Trophoblast cell (in vitro differentiated cells and primary cell): Measurements from ENCODE around the gene GSN.

Experiments used
- DNase-seq, 2 donors: peaks; one replicate each; pipeline ENCODE4 v3.0.0-alpha.2; 2016
- H2AFZ ChIP-seq: 2 replicates; pipeline ENCODE4 v1.6.1; 2013; ENCODE audit warnings: low read length, moderate library complexity, mild to moderate bottlenecking; ENCODE audit not compliant: insufficient read depth, poor library complexity
- H2AK5ac ChIP-seq: 2 replicates; pipeline ENCODE4 v1.6.1; 2013; ENCODE audit warnings: mild to moderate bottlenecking, low read length
- H2BK120ac ChIP-seq: 2 replicates; pipeline ENCODE4 v1.6.1; 2013; ENCODE audit warnings: low read length, mild to moderate bottlenecking, moderate library complexity; ENCODE audit not compliant: insufficient read depth, poor library complexity
- H2BK12ac ChIP-seq: 2 replicates; pipeline ENCODE4 v1.6.1; 2013; ENCODE audit warnings: mild to moderate bottlenecking, low read length, moderate library complexity
- H2BK5ac ChIP-seq: 2 replicates; pipeline ENCODE4 v1.6.1; 2013; ENCODE audit warnings: low read length, low read depth, moderate library complexity, mild to moderate bottlenecking; ENCODE audit not compliant: poor library complexity
- H3K14ac ChIP-seq: 2 replicates; pipeline ENCODE4 v1.6.1; 2013; ENCODE audit warnings: mild to moderate bottlenecking, low read length
- H3K18ac ChIP-seq: 2 replicates; pipeline ENCODE4 v1.6.1; 2013; ENCODE audit warnings: mild to moderate bottlenecking, low read length
- H3K23ac ChIP-seq: 2 replicates; pipeline ENCODE4 v1.6.1; 2013; ENCODE audit warnings: low read length
- H3K27ac ChIP-seq: 2 replicates; pipeline ENCODE4 v1.5.1; 2013; ENCODE audit warnings: low read depth, mild to moderate bottlenecking, inconsistent platforms, low read length, moderate library complexity
- H3K27me3 ChIP-seq: 2 replicates; pipeline ENCODE4 v1.6.1; 2013; ENCODE audit warnings: inconsistent platforms, mild to moderate bottlenecking, low read length, moderate library complexity; ENCODE audit not compliant: insufficient read depth
- H3K36me3 ChIP-seq, 2 experiments: 1 replicate in 1 of 2; 2 replicates in 1 of 2; pipeline ENCODE4 v1.6.1; 2013; ENCODE audit warnings: low read length in 2 of 2, mild to moderate bottlenecking in 2 of 2, moderate library complexity in 1 of 2; ENCODE audit not compliant: insufficient read depth in 2 of 2, control insufficient read depth in 1 of 2
- H3K4ac ChIP-seq: 2 replicates; pipeline ENCODE4 v1.6.1; 2013; ENCODE audit warnings: low read depth, mild to moderate bottlenecking, low read length, moderate library complexity
- H3K4me1 ChIP-seq, 2 experiments: 1 replicate in 1 of 2; 2 replicates in 1 of 2; pipeline ENCODE4 v1.6.1; 2013; ENCODE audit warnings: low read length in 2 of 2, mild to moderate bottlenecking in 2 of 2, moderate library complexity in 1 of 2; ENCODE audit not compliant: insufficient read depth in 2 of 2, control insufficient read depth in 1 of 2
- H3K4me2 ChIP-seq: 2 replicates; pipeline ENCODE4 v1.6.1; 2013; ENCODE audit warnings: inconsistent platforms, mild to moderate bottlenecking, low read length, moderate library complexity
- H3K4me3 ChIP-seq: 2 replicates; pipeline ENCODE4 v1.5.1; 2013; ENCODE audit warnings: mild to moderate bottlenecking, low read depth, low read length, inconsistent platforms
- H3K79me1 ChIP-seq: one replicate; pipeline ENCODE4 v1.6.1; 2013; ENCODE audit warnings: low read length
- H3K79me2 ChIP-seq: 2 replicates; pipeline ENCODE4 v1.6.1; 2013; ENCODE audit warnings: low read length, mild to moderate bottlenecking; ENCODE audit not compliant: control insufficient read depth, insufficient read depth, poor library complexity
- H3K9ac ChIP-seq: 2 replicates; pipeline ENCODE4 v1.6.1; 2013; ENCODE audit warnings: mild to moderate bottlenecking, low read length
- H3K9me3 ChIP-seq: 2 replicates; pipeline ENCODE4 v1.6.1; 2013; ENCODE audit warnings: low read depth, mild to moderate bottlenecking, control low read depth, inconsistent platforms, low read length; ENCODE audit not compliant: insufficient read depth
- H4K12ac ChIP-seq: 2 replicates; pipeline ENCODE4 v1.6.1; 2013; ENCODE audit warnings: low read depth, mild to moderate bottlenecking, low read length, moderate library complexity
- H4K8ac ChIP-seq: 2 replicates; pipeline ENCODE4 v1.6.1; 2013; ENCODE audit warnings: low read depth, mild to moderate bottlenecking, low read length, moderate library complexity
- H4K91ac ChIP-seq: one replicate; pipeline ENCODE4 v1.6.1; 2013; ENCODE audit warnings: low read depth, mild to moderate bottlenecking, low read length, moderate library complexity
- WGBS: extraction: QIAGEN DNeasy Blood & Tissue Kit; methylation state at CpG from one replicate; pipeline ENCODE4 v1.1.7; 2013; ENCODE audit warnings: missing lambda C conversion rate; ENCODE audit not compliant: insufficient read length, insufficient coverage; ENCODE audit errors: extremely low coverage; 5-methylcytosine and 5-hydroxymethylcytosine counted together

Gene GSN

DNA sequence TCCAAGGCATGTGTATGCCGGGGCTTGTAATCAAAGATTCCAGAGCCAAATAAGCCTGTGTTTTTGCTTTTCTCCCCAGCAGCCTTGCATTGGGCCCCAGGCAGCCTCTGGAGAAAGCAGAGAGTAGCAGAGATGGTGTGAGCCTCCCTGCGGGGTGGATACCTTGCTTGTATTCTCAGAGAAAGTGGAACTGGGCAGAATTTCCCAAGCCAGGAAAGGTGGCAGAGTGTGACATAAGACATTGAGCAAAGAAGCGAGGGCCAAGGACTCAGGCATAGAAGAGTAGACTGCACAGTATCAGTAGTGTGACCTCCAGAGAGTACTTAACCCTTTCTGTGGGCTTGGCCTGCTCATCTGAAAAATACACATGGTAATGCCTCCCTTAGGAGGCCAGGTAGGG, 1.6 kb upstream of the GSN start:
- H3K14ac ChIP-seq, result no peak overlapping the region
- H3K4me3 ChIP-seq, result no peak overlapping the region
- H2BK120ac ChIP-seq, result no peak overlapping the region
- peaks cover 16% of the 10 kb centered on the region for H3K79me1 ChIP-seq
- H3K9me3 ChIP-seq, result peaks cover 4% of the 10 kb centered on the region
- no peak overlapping the region for H3K27ac ChIP-seq
- no peak overlapping the region for H2AK5ac ChIP-seq
- H3K36me3 ChIP-seq, result no peaks in the 10 kb centered on the region
- no peak overlapping the region for H3K18ac ChIP-seq
- H4K8ac ChIP-seq, result no peak overlapping the region
- no peak overlapping the region for H3K23ac ChIP-seq
- H3K4me1 ChIP-seq, result peaks cover 23 to 35% of the 10 kb centered on the region in 2 experiments
- H3K79me2 ChIP-seq, result peaks cover 5% of the 10 kb centered on the region
- no peak overlapping the region for H4K91ac ChIP-seq
- no peak overlapping the region for H3K9ac ChIP-seq
- no peak overlapping the region for H4K12ac ChIP-seq
- no peak overlapping the region for H2AFZ ChIP-seq
- no peak overlapping the region for H3K4me2 ChIP-seq
- H2BK12ac ChIP-seq, result no peak overlapping the region
- no peaks in the 10 kb centered on the region for H3K27me3 ChIP-seq
- H2BK5ac ChIP-seq, result no peak overlapping the region
- no CpG with 5 or more reads among the region's 3 CpGs for WGBS
- no peak for DNase-seq
- no peak overlapping the region for H3K4ac ChIP-seq

- Histone ChIP-seq H3K9ac (no peak overlapping the region), H3K4me3 (no peak overlapping the region), H3K4ac (no peak overlapping the region), H3K79me2 (peaks cover 5% of the 10 kb centered on the region), H3K23ac (no peak overlapping the region), H2BK120ac (no peak overlapping the region), H4K91ac (no peak overlapping the region), H4K8ac (no peak overlapping the region), H3K9me3 (peaks cover 4% of the 10 kb centered on the region), H2AFZ (no peak overlapping the region), H3K4me1 (peaks cover 22 to 38% of the 10 kb centered on the region in 2 experiments), H3K4me2 (peak overlapping the region; percentile 96), H3K18ac (no peak overlapping the region), H2BK5ac (no peak overlapping the region), H3K27ac (no peak overlapping the region), H2BK12ac (no peak overlapping the region), H3K79me1 (peaks cover 16% of the 10 kb centered on the region), H2AK5ac (no peak overlapping the region), H3K14ac (no peak overlapping the region), H3K36me3 (no peaks in the 10 kb centered on the region), H3K27me3 (no peaks in the 10 kb centered on the region), H4K12ac (no peak overlapping the region)
- no CpG with 5 or more reads among the region's 18 CpGs for WGBS
- no peak for DNase-seq
Measured at GRCh38 chr9:121266906-121267650, 884 bp upstream of the GSN start.

- H3K27me3 ChIP-seq, result no peaks in the 10 kb centered on the region
- peak overlapping the region; percentile 30 for H3K27ac ChIP-seq
- peak overlapping the region; percentile 59 for H2BK12ac ChIP-seq
- no CpG with 5 or more reads among the region's 5 CpGs for WGBS
- peaks cover 5% of the 10 kb centered on the region for H3K79me2 ChIP-seq
- H3K36me3 ChIP-seq, result no peaks in the 10 kb centered on the region
- peak in 1 of 2 donors; percentile 45 for DNase-seq
- peak overlapping the region; percentile 35 for H3K18ac ChIP-seq
- H3K79me1 ChIP-seq, result peaks cover 18% of the 10 kb centered on the region
- H3K9ac ChIP-seq, result peak overlapping the region; percentile 75
- H3K4ac ChIP-seq, result peak overlapping the region; percentile 2
- H3K4me1 ChIP-seq, result peaks cover 25 to 41% of the 10 kb centered on the region in 2 experiments
- H3K4me2 ChIP-seq, result peak overlapping the region; percentile 97
- peak overlapping the region; percentile 85 for H3K4me3 ChIP-seq
- peak overlapping the region; percentile 64 for H4K8ac ChIP-seq
- peak overlapping the region; percentile 4 for H2AFZ ChIP-seq
- peak overlapping the region; percentile 55 for H2BK5ac ChIP-seq
- H4K12ac ChIP-seq, result peak overlapping the region; percentile 67
- H3K23ac ChIP-seq, result no peak overlapping the region
- peaks cover 4% of the 10 kb centered on the region for H3K9me3 ChIP-seq
- H3K14ac ChIP-seq, result peak overlapping the region; percentile 89
- H4K91ac ChIP-seq, result peak overlapping the region; percentile 42
- peak overlapping the region; percentile 73 for H2BK120ac ChIP-seq
- peak overlapping the region; percentile 10 for H2AK5ac ChIP-seq
Measured at GRCh38 chr9:121268598-121268850, 562 bp downstream of the GSN start.

GRCh38 chr9:121268851-121269641, 1.1 kb downstream of the GSN start:
- Histone ChIP-seq H3K27me3 (no peaks in the 10 kb centered on the region), H3K23ac (no peak overlapping the region), H3K36me3 (no peaks in the 10 kb centered on the region), H3K4me3 (peak overlapping the region; percentile 85), H4K8ac (peak overlapping the region; percentile 64), H2BK5ac (peak overlapping the region; percentile 18), H4K91ac (peak overlapping the region; percentile 42), H2AK5ac (peak overlapping the region; percentile 23), H2BK12ac (no peak overlapping the region), H3K18ac (peak overlapping the region; percentile 90), H3K9ac (peak overlapping the region; percentile 19), H4K12ac (peak overlapping the region; percentile 67), H3K14ac (peak overlapping the region; percentile 22), H3K4ac (peak overlapping the region; percentile 58), H2AFZ (peak overlapping the region; percentile 4), H3K79me1 (peaks cover 18% of the 10 kb centered on the region), H3K79me2 (peaks cover 5% of the 10 kb centered on the region), H3K4me1 (peaks cover 25 to 41% of the 10 kb centered on the region in 2 experiments), H2BK120ac (peak overlapping the region; percentile 62), H3K9me3 (peaks cover 4% of the 10 kb centered on the region), H3K4me2 (peak overlapping the region; percentile 97), H3K27ac (peak overlapping the region; percentile 30)
- WGBS, result no CpG with 5 or more reads among the region's 12 CpGs
- peak; percentile 90 to 93 for DNase-seq
